Naive thymus-derived CD4-positive, alpha-beta T cell (primary cell): Measurements from ENCODE around the gene CAMLG. TPM values are rescaled to one million over a fixed set of nuclear protein-coding genes. Genes with fewer than 3 reads are reported as not detected.

Source experiments
- ATAC-seq: fragments of 150-1000 bp; cut with Tn5 transposase; 2 replicates; pipeline ENCODE4 v1.10.0; 2021; ENCODE audit warnings: mild to moderate bottlenecking, moderate library complexity
- CTCF ChIA-PET: fragments of 350-600 bp; sonication (Branson Sonifier 250); formaldehyde crosslinking; loops from one replicate; lab custom pipeline; 2021; ENCODE audit warnings: antibody characterized with exemption; lab: Charles Lee
- POLR2A ChIA-PET: fragments of 350-600 bp; sonication (Branson Sonifier 250); formaldehyde crosslinking; loops from one replicate; lab custom pipeline; 2021; ENCODE audit warnings: antibody characterized with exemption, inconsistent platforms; lab: Charles Lee
- DNase-seq, 9 donors: peaks; one replicate each; pipeline versions ENCODE4 v3.0.0 to v3.0.0-alpha.2; 2020 to 2022; ENCODE audit warnings: mixed read lengths in 1 of 9
- H3K27ac ChIP-seq: one replicate; pipeline ENCODE4 v1.7.0; 2013; ENCODE audit warnings: mild to moderate bottlenecking, low read depth, low read length, moderate library complexity
- H3K27me3 ChIP-seq, 2 donors: one replicate each; pipeline ENCODE4 v1.7.0; 2013; ENCODE audit warnings: low read length in 2 of 2, mild to moderate bottlenecking in 2 of 2, moderate library complexity in 2 of 2; ENCODE audit not compliant: control insufficient read depth in 2 of 2, insufficient read depth in 2 of 2
- H3K36me3 ChIP-seq, 3 experiments: 1 replicate in 2 of 3; 2 replicates in 1 of 3; pipeline ENCODE4 v1.7.0; 2013; ENCODE audit warnings: low read length in 3 of 3, mild to moderate bottlenecking in 3 of 3, moderate library complexity in 1 of 3; ENCODE audit not compliant: insufficient read depth in 3 of 3, control insufficient read depth in 2 of 3
- H3K4me1 ChIP-seq, 2 donors: one replicate each; pipeline ENCODE4 v1.7.0; 2013; ENCODE audit warnings: low read length in 2 of 2, mild to moderate bottlenecking in 2 of 2, moderate library complexity in 1 of 2; ENCODE audit not compliant: control insufficient read depth in 2 of 2, insufficient read depth in 2 of 2
- H3K4me3 ChIP-seq: 2 replicates; pipeline ENCODE4 v1.7.0; 2013; ENCODE audit warnings: mild to moderate bottlenecking, low read length
- H3K9me3 ChIP-seq, 3 experiments: 1 replicate in 2 of 3; 2 replicates in 1 of 3; pipeline ENCODE4 v1.7.0; 2013; ENCODE audit warnings: low read length in 3 of 3; ENCODE audit not compliant: control insufficient read depth in 2 of 3
- H3K27ac Mint-ChIP-seq, 9 donors: one replicate each; pipeline ENCODE4 v1.8.0; 2020 to 2022; ENCODE audit warnings: mixed read lengths in 9 of 9, mild to moderate bottlenecking in 8 of 9, moderate library complexity in 5 of 9, inconsistent platforms in 2 of 9
- H3K27me3 Mint-ChIP-seq, 5 donors: one replicate each; pipeline ENCODE4 v1.8.0; 2021 to 2022; ENCODE audit warnings: mixed read lengths in 5 of 5, mild to moderate bottlenecking in 1 of 5
- H3K36me3 Mint-ChIP-seq, 5 donors: one replicate each; pipeline ENCODE4 v1.8.0; 2020 to 2022; ENCODE audit warnings: mixed read lengths in 5 of 5, mild to moderate bottlenecking in 3 of 5, inconsistent platforms in 1 of 5
- H3K4me1 Mint-ChIP-seq, 7 donors: one replicate each; pipeline ENCODE4 v1.8.0; 2020 to 2022; ENCODE audit warnings: mixed read lengths in 7 of 7, mild to moderate bottlenecking in 3 of 7, inconsistent platforms in 1 of 7
- H3K4me3 Mint-ChIP-seq, 10 donors: one replicate each; pipeline ENCODE4 v1.8.0; 2020 to 2022; ENCODE audit warnings: mild to moderate bottlenecking in 10 of 10, mixed read lengths in 10 of 10, moderate library complexity in 6 of 10, inconsistent platforms in 2 of 10
- H3K9me3 Mint-ChIP-seq, 11 donors: one replicate each; pipeline ENCODE4 v1.8.0; 2020 to 2022; ENCODE audit warnings: mixed read lengths in 11 of 11, mild to moderate bottlenecking in 4 of 11, inconsistent platforms in 1 of 11, moderate library complexity in 1 of 11
- intact Hi-C, 2 donors: fragments of 100-400 bp; cut with micrococcal nuclease; formaldehyde crosslinking; loops; one replicate each; pipeline ENCODE4 v1.15.1; 2023
- polyA plus RNA-seq, 2 donors: library from polyadenylated mRNA; unstranded; fragments of 300-500 nt; fragmentation: Illumina TruSeq; gene quantifications; one replicate each; pipeline ENCODE4 v1.2.3, GENCODE V29; 2021
- total RNA-seq, 6 experiments: library from RNA in 5 of 6; stranded (reverse) in 5 of 6; gene quantifications; 1 replicate in 5 of 6; 2 replicates in 1 of 6; pipeline ENCODE4 v1.2.3 and lab custom pipeline; 2021 to 2026

CAMLG gene
- total and polyA plus RNA-seq, 7 experiments from 2014 or later = 20.4 to 40.0 (median 32.6) TPM

GRCh38 chr5:134741052-134741451 is 2.7 kb downstream of the CAMLG start:
- CTCF ChIA-PET = interaction anchor here (0.7 to 3.6 kb wide), 4 partner anchors 9 to 365 kb away, joined by 3 to 18 read pairs (median 3); partner anchors contain the start of gene DDX46
- POLR2A ChIA-PET = interaction anchor here (0.7 to 5.1 kb wide), 5 partner anchors 15 to 164 kb away, joined by 3 to 35 read pairs (median 3); partner anchors contain the start of genes DDX46 and PCBD2
- Mint-ChIP-seq H3K4me1 (peaks cover 9 to 34% (median 29%) of the 10 kb centered on the region in 7 donors), H3K4me3 (no peak overlapping the region), H3K36me3 (peaks cover 0 to 4% (median 0%) of the 10 kb centered on the region in 5 donors), H3K9me3 (no peaks in the 10 kb centered on the region), H3K27ac (peak overlapping the region in 1 of 9 donors; percentile 28), H3K27me3 (no peaks in the 10 kb centered on the region)
- no peaks in the 10 kb centered on the region for H3K27me3 ChIP-seq
- no peaks in the 10 kb centered on the region for H3K9me3 ChIP-seq
- H3K4me3 ChIP-seq = no peak overlapping the region
- H3K4me1 ChIP-seq = peaks cover 8 to 10% of the 10 kb centered on the region in 2 donors
- ATAC-seq (no peak), DNase-seq (no peak)
- H3K36me3 ChIP-seq = peaks cover 0 to 8% (median 0%) of the 10 kb centered on the region in 3 experiments
- no peak overlapping the region for H3K27ac ChIP-seq
- intact Hi-C loops = no loop called here

- peaks cover 9 to 34% (median 29%) of the 10 kb centered on the region in 7 donors for H3K4me1 Mint-ChIP-seq
- peaks cover 0 to 4% (median 0%) of the 10 kb centered on the region in 5 donors for H3K36me3 Mint-ChIP-seq
- Histone ChIP-seq H3K9me3 (no peaks in the 10 kb centered on the region), H3K4me1 (peaks cover 8 to 10% of the 10 kb centered on the region in 2 donors), H3K36me3 (peaks cover 0 to 8% (median 0%) of the 10 kb centered on the region in 3 experiments), H3K27ac (no peak overlapping the region), H3K27me3 (no peaks in the 10 kb centered on the region), H3K4me3 (no peak overlapping the region)
- no peaks in the 10 kb centered on the region for H3K27me3 Mint-ChIP-seq
- POLR2A ChIA-PET = no interaction called here
- ATAC-seq (no peak), DNase-seq (no peak)
- CTCF ChIA-PET = interaction anchor here (0.7 kb wide), 1 partner anchor 793 kb away, joined by 3 read pairs; no protein-coding TSS in a partner anchor
- intact Hi-C loops = no loop called here
- no peak overlapping the region for H3K27ac Mint-ChIP-seq
- no peak overlapping the region for H3K4me3 Mint-ChIP-seq
- no peaks in the 10 kb centered on the region for H3K9me3 Mint-ChIP-seq
Measured at GRCh38 chr5:134742134-134742533, 3.8 kb downstream of the CAMLG start.

- Mint-ChIP-seq H3K9me3 (no peaks in the 10 kb centered on the region), H3K27me3 (no peaks in the 10 kb centered on the region), H3K27ac (peak overlapping the region in 2 of 9 donors; percentile 43 to 60), H3K4me3 (no peak overlapping the region), H3K36me3 (peaks cover 0 to 8% (median 0%) of the 10 kb centered on the region in 5 donors), H3K4me1 (peaks cover 0 to 4% (median 0%) of the 10 kb centered on the region in 7 donors)
- Histone ChIP-seq H3K27ac (no peak overlapping the region), H3K36me3 (peaks cover 0 to 3% (median 0%) of the 10 kb centered on the region in 3 experiments), H3K4me3 (no peak overlapping the region), H3K27me3 (no peaks in the 10 kb centered on the region), H3K9me3 (no peaks in the 10 kb centered on the region), H3K4me1 (no peaks in the 10 kb centered on the region)
- ATAC-seq (no peak), DNase-seq (no peak)
- ChIA-PET CTCF (no interaction called here), POLR2A (interaction anchor here (0.6 to 1.5 kb wide), 4 partner anchors 9 to 715 kb away, joined by 3 to 6 read pairs (median 4); partner anchors contain the start of genes CAMLG and DDX46)
- intact Hi-C loops = no loop called here
Measured at GRCh38 chr5:134749415-134749814, 11.1 kb downstream of the CAMLG start.

GRCh38 chr5:134758176-134758503 is 19.8 kb downstream of the CAMLG start:
- Histone ChIP-seq H3K36me3 (peaks cover 0 to 6% (median 0%) of the 10 kb centered on the region in 3 experiments), H3K4me3 (peak overlapping the region; percentile 75), H3K9me3 (no peaks in the 10 kb centered on the region), H3K27ac (peak overlapping the region; percentile 46), H3K27me3 (no peaks in the 10 kb centered on the region), H3K4me1 (peaks cover 12 to 13% of the 10 kb centered on the region in 2 donors)
- H3K36me3 Mint-ChIP-seq = peaks cover 0 to 3% (median 0%) of the 10 kb centered on the region in 5 donors
- ATAC-seq (no peak), DNase-seq (no peak)
- ChIA-PET POLR2A (interaction anchor here (1.0 to 4.2 kb wide), 5 partner anchors 9 to 146 kb away, joined by 3 to 32 read pairs (median 5); partner anchors contain the start of genes C5orf24 and CAMLG), CTCF (interaction anchor here (0.6 to 1.9 kb wide), 3 partner anchors 19 to 146 kb away, joined by 3 to 18 read pairs (median 4); partner anchors contain the start of genes CAMLG and PCBD2)
- H3K9me3 Mint-ChIP-seq = no peaks in the 10 kb centered on the region
- no peaks in the 10 kb centered on the region for H3K27me3 Mint-ChIP-seq
- H3K27ac Mint-ChIP-seq = peak overlapping the region; percentile 93 to 99 (median 97)
- intact Hi-C loops = loop anchor here (1.0 to 5.0 kb wide), 15 partner anchors 20 to 1891 kb away; partner anchors contain the start of genes C5orf24 (in 2 of the 2), CAMLG (in 2 of the 2), CDKN2AIPNL (in 2 of the 2) and SAR1B (in 2 of the 2)
- H3K4me3 Mint-ChIP-seq = peak overlapping the region; percentile 92 to 100 (median 99)
- peaks cover 20 to 41% (median 37%) of the 10 kb centered on the region in 7 donors for H3K4me1 Mint-ChIP-seq

- H3K9me3 ChIP-seq = no peaks in the 10 kb centered on the region
- intact Hi-C loops = loop anchor here (1.0 to 5.0 kb wide), 15 partner anchors 20 to 1892 kb away; partner anchors contain the start of genes C5orf24 (in 2 of the 2), CAMLG (in 2 of the 2), CDKN2AIPNL (in 2 of the 2) and SAR1B (in 2 of the 2)
- Mint-ChIP-seq H3K4me1 (peaks cover 20 to 47% (median 38%) of the 10 kb centered on the region in 7 donors), H3K9me3 (no peaks in the 10 kb centered on the region), H3K27me3 (no peaks in the 10 kb centered on the region), H3K36me3 (peaks cover 0 to 6% (median 2%) of the 10 kb centered on the region in 5 donors), H3K27ac (peak within 1 kb of the TSS; percentile 93 to 99 (median 97)), H3K4me3 (peak within 1 kb of the TSS; percentile 92 to 100 (median 99))
- peaks cover 12 to 13% of the 10 kb centered on the region in 2 donors for H3K4me1 ChIP-seq
- H3K27ac ChIP-seq = peak within 1 kb of the TSS; percentile 87
- peaks cover 0 to 9% (median under 1%) of the 10 kb centered on the region in 3 experiments for H3K36me3 ChIP-seq
- ChIA-PET CTCF (interaction anchor here (1.8 to 1.9 kb wide), 2 partner anchors 20 to 146 kb away, joined by 4 to 18 read pairs; partner anchors contain the start of genes CAMLG and PCBD2), POLR2A (interaction anchor here (0.6 to 4.2 kb wide), 8 partner anchors 10 to 576 kb away, joined by 3 to 32 read pairs (median 3); partner anchors contain the start of genes C5orf24 and CAMLG)
- peak; percentile 85 to 95 (median 91) for DNase-seq
- ATAC-seq = peak; percentile 99
- no peaks in the 10 kb centered on the region for H3K27me3 ChIP-seq
- H3K4me3 ChIP-seq = peak within 1 kb of the TSS; percentile 75
Measured at GRCh38 chr5:134758504-134759341, 20.4 kb downstream of the CAMLG start, which contains the start of gene DDX46. Gene DDX46, plus strand, starts transcription at chr5:134758779. Its CDS starts 160 bp downstream, at chr5:134758939.
